Skin epidermis (tissue), 12 donors: ENCODE measurements around the gene SBNO1.
A peak's percentile ranks its signal among the peaks of the same experiment; 100 is the strongest.
"Not testable (repeated sequence)": the region's sequence is repeated elsewhere in the genome, so short reads cannot be mapped to it uniquely, and the experiment has no call there.

ENCODE experiments used
- H3K27ac ChIP-seq, 21 experiments: fragments of 200-600 bp; sonication (generic) in 11 of 21; one replicate each; pipeline ENCODE4 v1.5.0; 2020; ENCODE audit warnings: mild to moderate bottlenecking in 3 of 21, inconsistent platforms in 2 of 21, moderate library complexity in 2 of 21
- H3K4me3 ChIP-seq, 7 experiments: fragments of 200-600 bp; sonication (generic) in 2 of 7; one replicate each; pipeline ENCODE4 v1.5.0; 2020; ENCODE audit warnings: inconsistent platforms in 2 of 7, mild to moderate bottlenecking in 2 of 7, moderate library complexity in 1 of 7

The SBNO1 gene

DNA sequence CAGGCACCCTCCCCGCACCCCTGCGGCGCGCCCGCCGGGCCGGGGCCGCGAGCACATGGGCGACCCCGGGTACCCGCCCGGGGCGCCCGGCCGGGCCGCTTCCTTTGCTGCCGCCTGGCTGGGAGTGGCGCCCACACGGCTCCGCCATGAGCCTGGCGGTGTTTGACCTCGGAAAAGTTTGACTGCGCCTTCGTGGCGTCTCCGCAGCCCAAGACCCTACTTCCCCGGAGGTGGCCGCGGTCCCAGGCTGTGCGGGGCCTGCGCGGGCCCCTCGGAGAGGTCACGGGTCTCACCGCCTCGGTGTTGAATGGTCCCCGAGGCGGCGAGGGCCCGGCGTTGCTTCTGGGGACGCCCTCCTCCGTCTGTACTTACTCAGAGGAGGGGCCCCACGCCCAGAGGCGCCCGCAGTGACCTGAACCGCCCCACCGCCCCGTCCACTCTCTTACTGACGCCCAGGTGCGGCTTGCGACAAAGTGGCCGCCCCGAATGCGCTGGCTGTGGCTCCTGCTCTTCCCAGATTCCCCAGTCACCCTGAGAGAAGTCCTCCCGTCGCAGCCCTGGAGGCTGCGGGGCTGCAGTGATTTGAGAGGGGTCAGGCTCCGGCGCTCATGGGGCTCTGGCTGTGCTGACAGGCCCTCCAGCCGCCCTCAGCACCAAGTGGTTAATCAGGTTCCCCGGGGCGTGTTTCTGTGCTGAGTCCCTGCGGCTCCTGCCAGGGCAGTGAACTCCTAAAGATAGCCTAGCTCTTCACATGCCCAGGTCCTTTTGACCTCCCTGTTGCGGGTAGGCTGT, 25.1 kb upstream of the SBNO1 start:
- Histone ChIP-seq H3K4me3 (peak overlapping the region; percentile 51 to 72 (median 64)), H3K27ac (peak overlapping the region; percentile 69 to 96 (median 90))

DNA sequence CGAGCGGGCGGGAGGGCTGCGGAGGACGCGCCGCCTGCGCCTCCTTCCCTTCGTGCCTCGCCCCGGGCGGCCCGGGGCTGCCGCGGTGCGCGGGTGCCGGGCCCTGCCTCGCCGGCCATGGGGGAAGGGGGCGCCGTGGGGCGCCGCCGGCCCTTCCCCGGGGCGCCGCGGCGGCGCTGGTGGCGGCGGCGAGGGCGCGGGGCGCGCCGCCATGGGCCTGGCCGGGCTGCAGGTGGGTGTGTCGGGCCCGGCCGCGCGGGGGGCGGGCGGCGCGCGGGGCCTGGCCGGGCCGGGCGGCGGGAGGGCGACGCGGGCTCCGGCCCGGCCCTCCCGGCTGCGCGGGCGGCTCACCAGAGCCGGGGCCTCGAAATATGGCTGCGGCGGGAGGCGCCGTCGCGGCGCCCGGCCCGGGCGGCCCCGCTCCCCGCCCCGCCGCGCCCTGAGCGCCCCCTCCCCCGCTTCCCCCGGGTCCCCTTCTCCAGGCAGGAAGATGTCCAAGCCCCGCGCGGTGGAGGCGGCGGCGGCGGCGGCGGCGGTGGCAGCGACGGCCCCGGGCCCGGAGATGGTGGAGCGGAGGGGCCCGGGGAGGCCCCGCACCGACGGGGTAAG, 24.4 kb upstream of the SBNO1 start:
- Histone ChIP-seq H3K27ac (peak overlapping the region in 20 of 21 experiments; percentile 69 to 96 (median 90)), H3K4me3 (peak overlapping the region; percentile 51 to 72 (median 64))

DNA sequence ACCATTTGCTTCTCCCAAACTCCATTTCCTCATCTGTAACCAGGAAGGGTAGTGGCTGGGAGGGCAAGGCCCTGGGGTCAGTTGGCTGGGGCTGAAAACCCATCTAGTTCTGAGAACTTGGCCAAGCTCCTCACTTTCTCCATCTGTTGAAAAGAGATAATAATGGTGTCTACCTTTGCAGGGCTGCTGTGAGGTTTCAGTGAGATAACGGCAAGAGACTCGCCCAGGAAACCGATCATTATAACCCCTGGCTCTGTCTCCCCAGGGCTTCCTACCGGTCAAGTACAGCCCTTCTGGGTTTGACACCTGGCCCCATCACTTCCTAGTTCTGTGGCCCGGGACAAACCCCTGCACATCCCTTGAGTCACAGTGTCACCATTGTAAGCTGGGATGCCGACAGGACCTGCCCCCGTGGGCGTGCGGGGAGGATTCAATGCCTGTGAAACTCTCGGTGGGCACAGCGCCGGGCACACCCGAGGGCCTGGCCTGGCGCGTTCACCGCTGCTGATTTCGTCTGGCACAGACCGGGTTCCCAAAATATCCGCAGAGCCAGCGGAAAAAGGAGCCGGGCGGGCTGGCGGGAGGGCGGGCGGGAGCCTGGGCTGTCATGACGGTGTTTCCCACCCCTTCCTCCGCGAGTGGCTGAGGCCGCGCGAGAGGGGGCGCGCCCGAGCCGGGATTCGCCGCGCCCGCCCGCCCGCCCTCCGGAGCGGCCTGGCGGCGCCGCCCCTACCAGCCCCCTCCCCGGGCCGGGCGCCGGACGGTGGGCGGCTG, 23.7 kb upstream of the SBNO1 start:
- peak overlapping the region in 20 of 21 experiments; percentile 46 to 92 (median 84) for H3K27ac ChIP-seq
- H3K4me3 ChIP-seq: peak overlapping the region; percentile 42 to 67 (median 53)

GRCh38 chr12:123387508-123388176, 23.0 kb upstream of the SBNO1 start:
- Histone ChIP-seq H3K4me3 (peak overlapping the region in 4 of 7 experiments; percentile 42 to 67 (median 54)), H3K27ac (peak overlapping the region in 19 of 21 experiments; percentile 46 to 92 (median 84))

GRCh38 chr12:123385536-123385935, 20.9 kb upstream of the SBNO1 start:
- not testable (repeated sequence) for H3K4me3 ChIP-seq, H3K27ac ChIP-seq

- H3K4me3 ChIP-seq: peak overlapping the region in 6 of 7 experiments; percentile 50 to 89 (median 79)
- peak overlapping the region in 8 of 21 experiments; percentile 41 to 81 (median 66) for H3K27ac ChIP-seq
These were observed 20.3 kb upstream of the SBNO1 start for GRCh38 chr12:123384994-123385376.

- Histone ChIP-seq H3K27ac (peak overlapping the region in 20 of 21 experiments; percentile 7 to 83 (median 66)), H3K4me3 (peak overlapping the region; percentile 50 to 89 (median 78))
These were observed 19.8 kb upstream of the SBNO1 start for GRCh38 chr12:123384318-123384993.

DNA sequence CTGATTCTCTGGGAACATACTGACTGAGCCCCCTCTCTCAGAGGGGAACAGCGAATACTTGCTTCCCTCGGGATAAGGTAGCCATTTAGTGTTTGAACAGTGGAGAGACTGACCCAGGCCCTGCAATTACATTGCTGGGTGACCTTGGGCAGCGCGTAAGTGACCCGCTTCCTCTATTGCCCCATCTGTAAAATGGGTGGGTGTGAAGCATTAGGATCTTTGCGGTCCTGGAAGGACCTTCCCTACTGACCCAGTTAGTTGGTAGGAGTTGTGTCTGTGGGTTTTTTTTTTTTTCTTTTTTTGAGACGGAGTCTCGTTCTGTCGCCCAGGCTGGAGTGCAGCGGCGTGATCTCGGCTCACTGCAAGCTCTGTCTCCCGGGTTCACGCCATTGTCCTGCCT, 18.0 kb upstream of the SBNO1 start:
- H3K27ac ChIP-seq: no peak overlapping the region
- H3K4me3 ChIP-seq: no peak overlapping the region

- Histone ChIP-seq H3K27ac (peak overlapping the region in 1 of 21 experiments; percentile 59), H3K4me3 (no peak overlapping the region)
These were observed 14.7 kb upstream of the SBNO1 start for GRCh38 chr12:123379391-123379790.

- not testable (repeated sequence) for H3K27ac ChIP-seq, H3K4me3 ChIP-seq
These were observed 7.8 kb upstream of the SBNO1 start for GRCh38 chr12:123372415-123372814.

GRCh38 chr12:123371667-123372368, 7.2 kb upstream of the SBNO1 start:
- H3K4me3 ChIP-seq, H3K27ac ChIP-seq: not testable (repeated sequence)

DNA sequence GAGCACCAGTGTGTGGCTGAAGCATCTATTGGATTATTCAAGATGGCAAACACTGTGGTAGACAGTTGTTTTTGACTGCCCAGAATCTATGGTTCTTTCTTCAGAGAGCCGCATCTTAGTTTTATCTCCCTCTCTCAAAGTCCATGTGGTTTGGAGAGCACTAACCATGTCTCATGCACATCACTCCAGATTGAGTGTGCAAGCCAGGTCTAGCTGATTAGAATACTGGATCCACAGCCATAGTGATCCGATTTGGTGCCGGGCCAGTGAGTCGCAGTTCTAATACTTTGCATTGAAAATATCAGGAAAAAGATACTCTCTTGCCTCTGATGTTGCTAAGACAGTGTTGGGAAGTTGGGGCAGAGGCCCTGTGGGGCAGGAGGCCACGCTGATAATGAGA, 4.6 kb upstream of the SBNO1 start:
- Histone ChIP-seq H3K27ac (no peak overlapping the region), H3K4me3 (no peak overlapping the region)

DNA sequence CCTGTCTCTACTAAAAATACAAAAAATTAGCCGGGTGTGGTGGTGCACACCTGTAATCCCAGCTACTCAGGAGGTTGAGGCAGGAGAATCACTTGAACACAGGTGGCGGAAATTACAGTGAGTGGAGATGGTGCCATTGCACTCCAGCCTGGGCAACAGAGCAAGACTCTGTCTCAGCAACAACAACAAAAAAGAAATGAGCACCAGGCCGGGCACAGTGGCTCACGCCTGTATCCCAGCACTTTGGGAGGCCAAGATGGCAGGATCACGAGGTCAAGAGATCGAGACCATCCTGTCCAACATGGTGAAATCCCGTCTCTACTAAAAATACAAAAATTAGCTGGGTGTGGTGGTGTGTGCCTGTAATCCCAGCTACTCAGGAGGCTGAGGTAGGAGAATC, 3.8 kb upstream of the SBNO1 start:
- H3K27ac ChIP-seq, H3K4me3 ChIP-seq: not testable (repeated sequence)

- Histone ChIP-seq H3K4me3 (no peak overlapping the region), H3K27ac (no peak overlapping the region)
These were observed 2.9 kb upstream of the SBNO1 start for GRCh38 chr12:123367511-123367910.

GRCh38 chr12:123365025-123365917, 624 bp upstream of the SBNO1 start:
- H3K4me3 ChIP-seq: peak overlapping the region; percentile 82 to 97 (median 89)
- peak overlapping the region; percentile 82 to 99 (median 96) for H3K27ac ChIP-seq

DNA sequence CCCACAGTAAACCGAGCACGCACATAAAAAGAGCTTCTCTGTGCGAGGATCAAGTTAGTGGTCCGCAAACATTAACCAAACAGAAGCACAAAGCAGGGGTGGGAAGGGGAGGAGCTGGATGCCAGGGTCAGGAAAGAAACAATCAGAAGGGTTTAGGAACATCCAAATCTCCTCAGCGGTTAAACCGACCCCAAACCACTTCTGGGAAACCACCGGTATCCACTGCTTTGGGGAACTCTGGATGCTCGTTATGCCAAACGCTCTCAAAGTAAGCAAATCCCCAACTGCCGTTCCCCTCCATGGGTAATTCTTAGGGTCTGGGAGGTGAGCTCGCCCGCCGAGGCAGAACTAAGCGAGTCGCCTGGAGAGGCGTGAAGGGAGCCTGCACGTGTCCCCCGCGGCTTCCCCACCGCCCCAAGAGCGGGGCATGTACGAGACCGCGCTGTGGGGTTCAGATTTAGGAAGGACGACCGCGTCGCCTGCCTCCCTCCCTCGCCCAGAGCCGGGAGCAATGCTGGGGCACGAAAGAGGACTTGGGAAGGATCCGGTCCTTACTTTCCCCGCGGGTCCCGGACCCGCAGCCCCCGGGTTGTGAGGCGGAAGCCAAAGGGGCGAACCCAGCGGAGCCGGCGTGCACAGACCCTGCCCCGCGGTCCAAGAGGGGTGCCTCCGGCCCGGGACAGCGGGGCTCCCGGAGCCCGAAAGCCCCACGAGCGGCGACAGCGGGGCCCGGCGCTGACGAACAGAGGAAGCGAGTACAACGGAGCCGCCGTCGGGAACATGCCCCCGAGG, 711 bp downstream of the SBNO1 start:
- H3K4me3 ChIP-seq: peak overlapping the region; percentile 82 to 97 (median 89)
- peak overlapping the region; percentile 82 to 99 (median 96) for H3K27ac ChIP-seq

DNA sequence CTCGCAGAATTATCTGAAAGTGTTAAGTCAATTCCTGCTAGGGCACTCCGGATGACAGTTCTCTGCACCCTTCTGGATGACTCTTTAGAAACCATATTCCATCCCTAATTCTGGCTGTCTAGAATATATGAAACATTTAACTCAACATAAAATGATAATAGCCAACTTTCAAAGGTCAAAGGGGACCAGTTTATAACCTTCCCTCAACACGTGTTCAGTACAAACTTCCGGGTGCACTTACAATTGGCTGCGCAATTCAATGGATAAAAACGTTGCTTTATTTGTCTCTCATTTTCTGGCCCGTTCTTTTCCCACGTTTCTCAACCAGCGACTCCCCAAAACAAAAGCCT, 1.3 kb downstream of the SBNO1 start:
- peak overlapping the region; percentile 82 to 97 (median 89) for H3K4me3 ChIP-seq
- peak overlapping the region in 17 of 21 experiments; percentile 86 to 99 (median 96) for H3K27ac ChIP-seq
